H1 (cell line): Measurements from ENCODE around the gene FASTKD3. TPM values are rescaled to one million over a fixed set of nuclear protein-coding genes. Genes with fewer than 3 reads are reported as not detected.

Experiments used
- CTCF ChIA-PET: fragments of 300-600 bp; sonication (Branson Sonifier 250); formaldehyde crosslinking; loops from one replicate; lab custom pipeline; 2021; ENCODE audit not compliant: partially characterized antibody; lab: Charles Lee
- POLR2A ChIA-PET: fragments of 300-600 bp; sonication (Branson Sonifier 250); formaldehyde crosslinking; loops from one replicate; lab custom pipeline; 2021; ENCODE audit warnings: inconsistent platforms; ENCODE audit not compliant: partially characterized antibody; lab: Charles Lee
- DNase-seq, 2 experiments: peaks; one replicate each; pipeline versions ENCODE4 v3.0.0 to v3.0.0-alpha.2; 2010 to 2022; ENCODE audit warnings: low spot score in 2 of 2, low read depth in 1 of 2, mixed read lengths in 1 of 2
- FAIRE-seq: peaks from 2 replicates; lab custom pipeline; 2011; peaks lifted over from hg19 to GRCh38; lab: Jason Lieb, UNC
- H2AFZ ChIP-seq: 2 replicates; pipeline ENCODE4 v1.8.1; 2012; ENCODE audit warnings: low read length, inconsistent platforms
- H2AK5ac ChIP-seq: 2 replicates; pipeline ENCODE4 v1.6.1; 2013; ENCODE audit warnings: low read depth, low read length
- H2BK120ac ChIP-seq: replicated peaks from 2 replicates; pipeline ENCODE3; 2013; ENCODE audit warnings: low read depth, low read length, inconsistent platforms
- H2BK12ac ChIP-seq: 2 replicates; pipeline ENCODE4 v1.6.1; 2013; ENCODE audit warnings: low read depth, low read length
- H2BK15ac ChIP-seq: 2 replicates; pipeline ENCODE4 v1.6.1; 2013; ENCODE audit warnings: low read length
- H2BK20ac ChIP-seq: 2 replicates; pipeline ENCODE4 v1.6.1; 2013; ENCODE audit warnings: low read length
- H2BK5ac ChIP-seq: 2 replicates; pipeline ENCODE4 v1.6.1; 2013; ENCODE audit warnings: low read depth, low read length
- H3K14ac ChIP-seq: 2 replicates; pipeline ENCODE4 v1.6.1; 2013; ENCODE audit warnings: inconsistent platforms; ENCODE audit not compliant: insufficient read length
- H3K18ac ChIP-seq: 2 replicates; pipeline ENCODE4 v1.6.1; 2013; ENCODE audit warnings: low read length; ENCODE audit errors: extremely low read depth
- H3K23ac ChIP-seq: 2 replicates; pipeline ENCODE4 v1.6.1; 2013; ENCODE audit warnings: inconsistent platforms; ENCODE audit not compliant: insufficient read length
- H3K23me2 ChIP-seq: 2 replicates; pipeline ENCODE4 v1.6.1; 2013; ENCODE audit warnings: low read depth, low read length
- H3K27ac ChIP-seq: 2 replicates; pipeline ENCODE4 v1.6.1; 2011; ENCODE audit warnings: low read depth, low read length, inconsistent platforms
- H3K27me3 ChIP-seq, 4 experiments: replicated peaks in 1 of 4; 1 replicate in 1 of 4; 2 replicates in 3 of 4; pipeline versions ENCODE4 v1.6.1 to v1.8.1; 2011 to 2013; ENCODE audit warnings: low read length in 3 of 4, mild to moderate bottlenecking in 3 of 4, inconsistent platforms in 2 of 4, mixed read lengths in 2 of 4, moderate library complexity in 1 of 4; ENCODE audit not compliant: control insufficient read depth in 3 of 4, insufficient read depth in 3 of 4; ENCODE audit errors: extremely low read depth in 1 of 4
- H3K36me3 ChIP-seq, 4 experiments: 2 replicates each; pipeline versions ENCODE4 v1.6.1 to v1.8.1; 2011 to 2013; ENCODE audit warnings: mild to moderate bottlenecking in 4 of 4, low read length in 3 of 4, moderate library complexity in 2 of 4, control low read depth in 1 of 4, inconsistent platforms in 1 of 4; ENCODE audit not compliant: insufficient read depth in 4 of 4, control insufficient read depth in 2 of 4
- H3K4ac ChIP-seq: replicated peaks from 2 replicates; pipeline ENCODE3; 2013; ENCODE audit warnings: low read length, low read depth, mixed read lengths, inconsistent platforms; ENCODE audit not compliant: insufficient read length
- H3K4me1 ChIP-seq, 4 experiments: replicated peaks in 1 of 4; 1 replicate in 1 of 4; 2 replicates in 3 of 4; pipeline versions ENCODE4 v1.6.1 to v1.8.1; 2011 to 2013; ENCODE audit warnings: low read length in 3 of 4, inconsistent platforms in 2 of 4, mixed read lengths in 1 of 4; ENCODE audit not compliant: insufficient read depth in 4 of 4, control insufficient read depth in 3 of 4
- H3K4me2 ChIP-seq, 2 experiments: 2 replicates each; pipeline versions ENCODE4 v1.6.1 to v1.8.1; 2011 to 2013; ENCODE audit warnings: low read depth in 2 of 2, low read length in 2 of 2, control low read depth in 1 of 2, inconsistent platforms in 1 of 2, mild to moderate bottlenecking in 1 of 2; ENCODE audit not compliant: insufficient read depth in 1 of 2
- H3K4me3 ChIP-seq, 4 experiments: fragments of 200-600, 300-600 bp in 1 of 4; sonication (generic), shearing (Covaris generic), sonication (Bioruptor Twin) in 1 of 4; 2 replicates each; pipeline versions ENCODE4 v1.5.1 to v1.8.1; 2011 to 2016; ENCODE audit warnings: low read length in 4 of 4, low read depth in 3 of 4, control low read depth in 2 of 4, inconsistent platforms in 2 of 4, mild to moderate bottlenecking in 2 of 4, mixed read lengths in 1 of 4, moderate library complexity in 1 of 4; ENCODE audit not compliant: insufficient read depth in 2 of 4; ENCODE audit errors: extremely low read depth in 1 of 4
- H3K56ac ChIP-seq: replicated peaks from 2 replicates; pipeline ENCODE3; 2013; ENCODE audit warnings: low read depth, mild to moderate bottlenecking, mixed read lengths, low read length, inconsistent platforms; ENCODE audit not compliant: insufficient read length
- H3K79me1 ChIP-seq: 2 replicates; pipeline ENCODE4 v1.6.1; 2013; ENCODE audit warnings: low read depth, low read length, control low read depth
- H3K79me2 ChIP-seq, 2 experiments: 2 replicates each; pipeline versions ENCODE4 v1.6.1 to v1.8.1; 2012 to 2013; ENCODE audit warnings: low read length in 2 of 2, mild to moderate bottlenecking in 2 of 2, inconsistent platforms in 1 of 2; ENCODE audit not compliant: insufficient read depth in 2 of 2, control insufficient read depth in 1 of 2
- H3K9ac ChIP-seq, 4 experiments: replicated peaks in 1 of 4; 1 replicate in 1 of 4; 2 replicates in 3 of 4; pipeline versions ENCODE4 v1.6.1 to v1.8.1; 2011 to 2013; ENCODE audit warnings: low read depth in 3 of 4, low read length in 3 of 4, control low read depth in 2 of 4, mild to moderate bottlenecking in 2 of 4, moderate library complexity in 2 of 4, inconsistent platforms in 1 of 4; ENCODE audit errors: extremely low read depth in 1 of 4
- H3K9me3 ChIP-seq, 2 experiments: 2 replicates each; pipeline versions ENCODE4 v1.6.1 to v1.8.1; 2012 to 2013; ENCODE audit warnings: mild to moderate bottlenecking in 2 of 2, moderate library complexity in 2 of 2, control low read depth in 1 of 2, inconsistent platforms in 1 of 2, low read depth in 1 of 2, low read length in 1 of 2, mixed read lengths in 1 of 2; ENCODE audit not compliant: insufficient read depth in 2 of 2
- H4K20me1 ChIP-seq, 2 experiments: replicated peaks in 1 of 2; 2 replicates each; pipeline versions ENCODE3 to v1.8.1; 2011 to 2013; ENCODE audit warnings: inconsistent platforms in 2 of 2, low read length in 2 of 2, mild to moderate bottlenecking in 1 of 2; ENCODE audit not compliant: insufficient read depth in 2 of 2, control insufficient read depth in 1 of 2
- H4K5ac ChIP-seq: 2 replicates; pipeline ENCODE4 v1.6.1; 2013; ENCODE audit warnings: low read length, low read depth, mixed read lengths, inconsistent platforms; ENCODE audit not compliant: insufficient read length
- H4K8ac ChIP-seq: 2 replicates; pipeline ENCODE4 v1.8.0; 2013; ENCODE audit warnings: mild to moderate bottlenecking, moderate library complexity, low read length, inconsistent platforms; ENCODE audit not compliant: insufficient read depth; ENCODE audit errors: extremely low read depth
- H4K91ac ChIP-seq: replicated peaks from 2 replicates; pipeline ENCODE3; 2013; ENCODE audit warnings: low read length, mixed read lengths, inconsistent platforms; ENCODE audit not compliant: insufficient read length
- ATF2 ChIP-seq: IDR thresholded peaks from 2 replicates; pipeline ENCODE4 v1.6.1; 2012; ENCODE audit warnings: low read length, inconsistent platforms
- KDM4A ChIP-seq: IDR thresholded peaks from one replicate; pipeline ENCODE4 v1.7.1; 2012; ENCODE audit warnings: low read depth, mild to moderate bottlenecking, moderate library complexity, low read length, inconsistent platforms; ENCODE audit not compliant: severe bottlenecking
- SIX5 ChIP-seq: IDR thresholded peaks from 2 replicates; pipeline ENCODE4 v1.6.1; 2011; ENCODE audit warnings: mild to moderate bottlenecking, low read depth, low read length
- WGBS, 2 experiments: shearing (Covaris generic) in 1 of 2; methylation state at CpG; one replicate each; pipeline versions ENCODE4 v1.1.6 to v1.1.7; 2013 to 2015; ENCODE audit warnings: low lambda C conversion rate in 2 of 2, mixed read lengths in 2 of 2, inconsistent platforms in 1 of 2, low coverage in 1 of 2, missing lambda C conversion rate in 1 of 2; ENCODE audit not compliant: insufficient replicate concordance in 2 of 2, insufficient coverage in 1 of 2, insufficient read length in 1 of 2; ENCODE audit errors: extremely low coverage in 1 of 2, missing lambda C conversion rate in 1 of 2; 5-methylcytosine and 5-hydroxymethylcytosine counted together
- long read RNA-seq, 2 experiments: library from RNA in 1 of 2; library from capped mRNA in 1 of 2; stranded (forward); transcript quantifications; one replicate each; pipeline ENCODE4 v2.0.0, GENCODE V29; 2021; ENCODE audit warnings: inconsistent platforms in 1 of 2
- polyA minus RNA-seq, 3 experiments: library from RNA; depleted of rRNA, polyadenylated mRNA; stranded (reverse); fragments of >200 nt; gene quantifications; 1 replicate in 2 of 3; 2 replicates in 1 of 3; pipeline ENCODE4 v1.2.3, GENCODE V29; 2011
- polyA plus RNA-seq, 7 experiments: library from polyadenylated mRNA; depleted of rRNA in 3 of 7; stranded (reverse) in 5 of 7; unstranded in 2 of 7; fragments of >200 nt in 5 of 7; fragments of 200-250 nt in 2 of 7; gene quantifications; 1 replicate in 5 of 7; 2 replicates in 1 of 7; 4 replicates in 1 of 7; pipeline versions ENCODE4 v1.2.1 to v1.2.3, GENCODE V29; 2011 to 2013; ENCODE audit warnings: missing spikeins in 2 of 7, mixed read lengths in 2 of 7
- total RNA-seq: library from RNA; stranded (reverse); fragmentation: NEBNext Ultra II Directional; extraction: Animal tissue kit (Norgen Biotek cat#: 25700); gene quantifications from 2 replicates; pipeline ENCODE4 v1.2.1, GENCODE V29; 2021

The FASTKD3 gene, protein sequence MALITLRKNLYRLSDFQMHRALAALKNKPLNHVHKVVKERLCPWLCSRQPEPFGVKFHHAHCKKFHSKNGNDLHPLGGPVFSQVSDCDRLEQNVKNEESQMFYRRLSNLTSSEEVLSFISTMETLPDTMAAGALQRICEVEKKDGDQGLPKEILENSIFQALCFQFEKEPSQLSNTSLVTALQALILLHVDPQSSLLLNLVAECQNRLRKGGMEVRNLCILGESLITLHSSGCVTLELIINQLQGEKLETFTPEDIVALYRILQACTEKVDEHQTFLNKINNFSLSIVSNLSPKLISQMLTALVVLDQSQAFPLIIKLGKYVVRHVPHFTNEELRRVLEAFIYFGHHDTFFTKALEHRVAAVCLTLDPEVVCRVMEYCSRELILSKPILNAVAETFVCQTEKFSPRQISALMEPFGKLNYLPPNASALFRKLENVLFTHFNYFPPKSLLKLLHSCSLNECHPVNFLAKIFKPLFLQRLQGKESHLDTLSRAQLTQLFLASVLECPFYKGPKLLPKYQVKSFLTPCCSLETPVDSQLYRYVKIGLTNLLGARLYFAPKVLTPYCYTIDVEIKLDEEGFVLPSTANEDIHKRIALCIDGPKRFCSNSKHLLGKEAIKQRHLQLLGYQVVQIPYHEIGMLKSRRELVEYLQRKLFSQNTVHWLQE
- total RNA-seq (7.6 and 8.7 TPM in 2 replicates), polyA plus RNA-seq (2011; rRNA removed) (3.2 and 5.6 TPM in 2 replicates), polyA minus RNA-seq (2011; rRNA and poly(A)+ RNA removed) (4.3 and 6.1 TPM in 2 replicates)
- polyA plus RNA-seq (2011; cell fraction: cytosol; rRNA removed), result 5.6 TPM
- polyA plus RNA-seq (2011; cell fraction: nucleus; rRNA removed), result 3.0 TPM
- polyA plus RNA-seq (2012, experiment 1 of 2), result 6.8 to 12.1 TPM (median 7.5 TPM) in 4 replicates
- polyA plus RNA-seq (2012, experiment 2 of 2), result 1.2 TPM
- polyA plus RNA-seq (2013, experiment 1 of 2), result 6.1 TPM
- 5.4 TPM for polyA plus RNA-seq (2013, experiment 2 of 2)
- 4.0 TPM for polyA minus RNA-seq (2011; cell fraction: cytosol; rRNA and poly(A)+ RNA removed)
- polyA minus RNA-seq (2011; cell fraction: nucleus; rRNA and poly(A)+ RNA removed), result 6.1 TPM
- long read RNA-seq, experiment 1, partial matches to known transcripts, result 8 of 9 reads
- long read RNA-seq, experiment 1, other reads (novel, unspliced or antisense), result 0 of 9 reads
- long read RNA-seq, experiment 2, transcript FASTKD3-201 (7 exons, 2,402 nt), result major isoform, 10 of 18 reads
- long read RNA-seq, experiment 2, partial matches to known transcripts, result 3 of 18 reads
- long read RNA-seq, experiment 2, other reads (novel, unspliced or antisense), result 4 of 18 reads

- peaks cover 0 to 14% (median 3%) of the 10 kb centered on the region in 4 experiments; a peak in 3 of 8 replicates for H3K36me3 ChIP-seq
- peaks cover 0 to 4% (median 0%) of the 10 kb centered on the region in 4 experiments; a peak in 2 of 7 replicates for H3K4me1 ChIP-seq
- peak within 1 kb of the TSS; percentile 43 to 59 (median 47); a peak in 6 of 7 replicates for H3K9ac ChIP-seq
- H3K79me1 ChIP-seq, result peaks cover 3% of the 10 kb centered on the region
- no peaks in the 10 kb centered on the region for H3K27me3 ChIP-seq
- H3K27ac ChIP-seq, result peak within 1 kb of the TSS; percentile 43; the same call in 1 of the 2 replicates
- peaks cover 8 to 15% of the 10 kb centered on the region in 2 experiments for H4K20me1 ChIP-seq
- peak within 1 kb of the TSS; percentile 83 to 92 for H3K4me2 ChIP-seq
- no peak within 1 kb of the TSS for H2BK20ac ChIP-seq
- peaks cover 7% of the 10 kb centered on the region for H3K23me2 ChIP-seq
- peak within 1 kb of the TSS; percentile 6 for H3K56ac ChIP-seq
- POLR2A ChIA-PET, result interaction anchor here (1.0 to 1.4 kb wide), 3 partner anchors 9 to 18 kb away, joined by 4 to 6 read pairs (median 5); partner anchors contain the start of gene CFAP90
- H2BK5ac ChIP-seq, result no peak within 1 kb of the TSS
- FAIRE-seq, result peak; percentile 55
- DNase-seq, result peak in 1 of 2 experiments; percentile 89
- H3K9me3 ChIP-seq, result no peaks in the 10 kb centered on the region
- H2AFZ ChIP-seq, result 0 out of 2 replicates have a peak within 1 kb of the TSS, but pooled peaks have one; percentile 83
- no peak within 1 kb of the TSS for H2BK15ac ChIP-seq
- H2AK5ac ChIP-seq, result no peak within 1 kb of the TSS
- peak within 1 kb of the TSS; percentile 38 for H4K5ac ChIP-seq
- 2% methylated on average over 80 of the region's 83 CpGs; no CpG with 5 or more reads in 1 of the 2 experiments for WGBS, 2 experiments
- H2BK12ac ChIP-seq, result no peak within 1 kb of the TSS
- CTCF ChIA-PET, result interaction anchor here (1.4 to 5.4 kb wide), 6 partner anchors 11 to 1049 kb away, joined by 5 to 25 read pairs (median 8); partner anchors contain the start of gene CFAP90
- no peak within 1 kb of the TSS for H3K14ac ChIP-seq
- no peak within 1 kb of the TSS for H3K4ac ChIP-seq
- H2BK120ac ChIP-seq, result no peak within 1 kb of the TSS
- H4K8ac ChIP-seq, result 0 out of 2 replicates have a peak within 1 kb of the TSS, but pooled peaks have one; percentile 28
- H3K23ac ChIP-seq, result no peak within 1 kb of the TSS
- peak within 1 kb of the TSS; percentile 70 to 93 (median 74) for H3K4me3 ChIP-seq
- H4K91ac ChIP-seq, result no peak within 1 kb of the TSS
- peaks cover 20 to 54% of the 10 kb centered on the region in 2 experiments for H3K79me2 ChIP-seq
- 0 out of 2 replicates have a peak within 1 kb of the TSS, but pooled peaks have one; percentile 38 for H3K18ac ChIP-seq
- TF ChIP-seq ATF2, result no peak
- TF ChIP-seq SIX5, result no peak
- TF ChIP-seq KDM4A, result peak; percentile 99
These were observed at the start of gene FASTKD3, which contains the start of gene MTRR for GRCh38 chr5:7868773-7869473. Gene FASTKD3 (minus strand): TSS chr5:7869031. CDS start chr5:7868083, 948 bp downstream. Gene MTRR (plus strand): TSS chr5:7869148. CDS start chr5:7870795, 1,647 bp downstream.
